GM12878 (cell line): Measurements from ENCODE around the gene SERPINB3. TPM values are rescaled to one million over a fixed set of nuclear protein-coding genes. Genes with fewer than 3 reads are reported as not detected.

Source experiments
- ATAC-seq: fragments of 200-7000 bp; cut with Tn5 transposase; 3 replicates; pipeline ENCODE4 v1.9.1; 2020; ENCODE audit warnings: mild to moderate bottlenecking, moderate library complexity
- BruUV-seq: library from RNA; stranded (reverse); fragments of 400-500 nt; replicated peaks from 2 replicates; lab custom pipeline; 2021; lab: Mats Ljungman, UMichigan
- CTCF ChIA-PET: fragments of 300-600 bp; sonication (Branson Sonifier 250); formaldehyde crosslinking; extraction: SDS; loops from one replicate; lab custom pipeline; 2021; ENCODE audit warnings: inconsistent platforms; lab: Yijun Ruan, JAX
- POLR2A ChIA-PET: fragments of 350-600 bp; formaldehyde crosslinking; extraction: SDS; loops from one replicate; lab custom pipeline; 2021; ENCODE audit warnings: inconsistent platforms; lab: Charles Lee
- RAD21 ChIA-PET: fragments of 300-600 bp; sonication (Branson Sonifier 250); formaldehyde crosslinking; loops from one replicate; lab custom pipeline; 2023; ENCODE audit warnings: antibody characterized with exemption; ENCODE audit not compliant: unreplicated experiment; lab: Charles Lee
- SMC1A ChIA-PET: fragments of 300-600 bp; sonication (Branson Sonifier 250); formaldehyde crosslinking; loops from one replicate; lab custom pipeline; 2023; ENCODE audit not compliant: unreplicated experiment, uncharacterized antibody; lab: Charles Lee
- DNase-seq: peaks from one replicate; pipeline ENCODE4 v3.0.0-alpha.2; 2011; ENCODE audit warnings: low read depth, low spot score
- FAIRE-seq: peaks from 3 replicates; lab custom pipeline; 2011; peaks lifted over from hg19 to GRCh38; lab: Jason Lieb, UNC
- H2AFZ ChIP-seq: 2 replicates; pipeline ENCODE4 v1.6.0; 2011; ENCODE audit warnings: low read depth, low read length, control low read depth; ENCODE audit not compliant: control insufficient read depth
- H3K27ac ChIP-seq: 2 replicates; pipeline ENCODE4 v1.5.1; 2011; ENCODE audit warnings: control low read depth; ENCODE audit not compliant: control insufficient read depth, insufficient read depth
- H3K27me3 ChIP-seq, 2 experiments: replicated peaks in 1 of 2; 2 replicates each; pipeline versions ENCODE4 v1.6.0 to v1.6.1; 2011; ENCODE audit warnings: low read length in 1 of 2; ENCODE audit not compliant: control insufficient read depth in 2 of 2, insufficient read depth in 2 of 2
- H3K36me3 ChIP-seq, 2 experiments: 2 replicates each; pipeline ENCODE4 v1.5.1; 2011; ENCODE audit warnings: low read length in 1 of 2; ENCODE audit not compliant: control insufficient read depth in 2 of 2, insufficient read depth in 2 of 2
- H3K4me1 ChIP-seq: 2 replicates; pipeline ENCODE4 v1.6.1; 2011; ENCODE audit warnings: mild to moderate bottlenecking, low read length, moderate library complexity, mixed read lengths; ENCODE audit not compliant: control insufficient read depth, insufficient read depth
- H3K4me2 ChIP-seq: 2 replicates; pipeline ENCODE4 v1.6.0; 2011; ENCODE audit warnings: control low read depth; ENCODE audit not compliant: control insufficient read depth, insufficient read depth
- H3K4me3 ChIP-seq: fragments of 200-600 bp; sonication (generic); 2 replicates; pipeline ENCODE4 v1.5.1; 2016
- H3K79me2 ChIP-seq: 2 replicates; pipeline ENCODE4 v1.6.0; 2011; ENCODE audit warnings: low read length; ENCODE audit not compliant: control insufficient read depth, insufficient read depth
- H3K9ac ChIP-seq: 2 replicates; pipeline ENCODE4 v1.8.0; 2011; ENCODE audit warnings: low read length, control low read depth, mixed read lengths; ENCODE audit not compliant: control insufficient read depth, insufficient read depth
- H3K9me3 ChIP-seq: replicated peaks from 3 replicates; pipeline ENCODE4 v1.5.1; 2011; ENCODE audit warnings: mild to moderate bottlenecking, low read length; ENCODE audit not compliant: control insufficient read depth, insufficient read depth
- H4K20me1 ChIP-seq: 2 replicates; pipeline ENCODE4 v1.6.0; 2011; ENCODE audit not compliant: control insufficient read depth, insufficient read depth
- CEBPB ChIP-seq, 2 experiments: fragments of 150-350 bp in 1 of 2; IDR thresholded peaks; 2 replicates each; pipeline ENCODE4 v1.6.1; 2012 to 2014; ENCODE audit warnings: low read depth in 2 of 2, low read length in 2 of 2, borderline replicate concordance in 1 of 2, inconsistent platforms in 1 of 2
- FOXK2 ChIP-seq: fragments of 450-650 bp; IDR thresholded peaks from 2 replicates; pipeline ENCODE4 v1.6.1; 2017; ENCODE audit warnings: mild to moderate bottlenecking, moderate library complexity
- MTA2 ChIP-seq: fragments of 450-650 bp; IDR thresholded peaks from 2 replicates; pipeline ENCODE4 v1.6.1; 2016; ENCODE audit warnings: low read depth, mild to moderate bottlenecking, moderate library complexity
- NFIC ChIP-seq: IDR thresholded peaks from 2 replicates; pipeline ENCODE4 v1.6.1; 2012; ENCODE audit warnings: low read depth, mild to moderate bottlenecking, inconsistent platforms, low read length, moderate library complexity
- RUNX3 ChIP-seq: IDR thresholded peaks from 2 replicates; pipeline ENCODE4 v1.6.1; 2012; ENCODE audit warnings: low read length, inconsistent platforms
- SIN3A ChIP-seq: IDR thresholded peaks from 2 replicates; pipeline ENCODE4 v1.6.1; 2012; ENCODE audit warnings: low read depth, low read length, improper control_type of control experiment
- SMAD5 ChIP-seq: IDR thresholded peaks from 2 replicates; pipeline ENCODE4 v1.6.1; 2016; ENCODE audit warnings: antibody characterized with exemption, low read depth
- SPI1 ChIP-seq: IDR thresholded peaks from 2 replicates; pipeline ENCODE4 v1.6.1; 2011; ENCODE audit warnings: low read depth, mild to moderate bottlenecking, low read length, moderate library complexity, borderline replicate concordance; ENCODE audit not compliant: insufficient read depth
- SUPT20H ChIP-seq: IDR thresholded peaks from 2 replicates; pipeline ENCODE4 v1.6.1; 2011; ENCODE audit warnings: low read depth, mild to moderate bottlenecking, low read length, moderate library complexity, borderline replicate concordance; ENCODE audit not compliant: control insufficient read depth
- WGBS: methylation state at CpG from one replicate; pipeline ENCODE4 v1.1.6; 2016; ENCODE audit warnings: low lambda C conversion rate; ENCODE audit not compliant: insufficient replicate concordance, insufficient coverage; ENCODE audit errors: missing lambda C conversion rate; 5-methylcytosine and 5-hydroxymethylcytosine counted together
- in situ Hi-C: fragments of 300-500 bp; cut with MboI; formaldehyde crosslinking; loops from 9 replicates; pipeline ENCODE4 v1.14.3; 2018; ENCODE audit warnings: mixed read lengths
- intact Hi-C: fragments of 100-400 bp; cut with micrococcal nuclease; formaldehyde crosslinking; loops from one replicate; pipeline ENCODE4 v1.14.2; 2022; ENCODE audit not compliant: unreplicated experiment
- polyA plus RNA-seq, 11 experiments: library from polyadenylated mRNA; depleted of rRNA in 4 of 11; unstranded in 6 of 11; stranded (reverse) in 5 of 11; fragments of >200 nt; fragmentation: Nextera tagmentation in 4 of 11; fragmentation: Illumina TruSeq in 1 of 11; extraction: Ambion mirVana in 4 of 11; extraction: Trizol in 1 of 11; gene quantifications; 1 replicate in 1 of 11; 2 replicates in 10 of 11; pipeline versions ENCODE4 v1.2.1 to v1.2.3, GENCODE V29; 2011 to 2016; ENCODE audit warnings: inconsistent platforms in 2 of 11, missing spikeins in 2 of 11, low read depth in 1 of 11
- total RNA-seq, 4 experiments: library from RNA; depleted of rRNA in 3 of 4; stranded (reverse); fragments of >200 nt in 3 of 4; fragmentation: Illumina TruSeq in 1 of 4; extraction: Trizol in 1 of 4; gene quantifications; 2 replicates each; pipeline versions ENCODE4 v1.2.1 to v1.2.3, GENCODE V29; 2013 to 2021
- TF ChIP-seq, protein P1 (sequence below), 3 experiments: IDR thresholded peaks in 2 of 3; conservative IDR thresholded peaks in 1 of 3; 2 replicates each; pipeline ENCODE4 v1.5.1; 2011; ENCODE audit warnings: low read depth in 3 of 3, low read length in 3 of 3, mild to moderate bottlenecking in 3 of 3, control low read depth in 2 of 3, moderate library complexity in 2 of 3, inconsistent platforms in 1 of 3, mixed read lengths in 1 of 3; ENCODE audit not compliant: control insufficient read depth in 2 of 3, insufficient read depth in 1 of 3; ENCODE audit errors: extremely low read depth in 1 of 3
- TF ChIP-seq, protein P2 (sequence below): fragments of 450-650 bp; IDR thresholded peaks from 2 replicates; pipeline ENCODE4 v1.6.1; 2018; ENCODE audit warnings: borderline replicate concordance, mild to moderate bottlenecking; ENCODE audit not compliant: partially characterized antibody
- TF ChIP-seq, protein P3 (sequence below): fragments of 450-650 bp; IDR thresholded peaks from 2 replicates; pipeline ENCODE4 v1.6.1; 2017; ENCODE audit warnings: mild to moderate bottlenecking

SERPINB3 gene
- total and polyA plus RNA-seq, 10 of the 15 experiments (the other 5 are each of a cell fraction or from before 2014, with no cell fraction given) = not detected

DNA sequence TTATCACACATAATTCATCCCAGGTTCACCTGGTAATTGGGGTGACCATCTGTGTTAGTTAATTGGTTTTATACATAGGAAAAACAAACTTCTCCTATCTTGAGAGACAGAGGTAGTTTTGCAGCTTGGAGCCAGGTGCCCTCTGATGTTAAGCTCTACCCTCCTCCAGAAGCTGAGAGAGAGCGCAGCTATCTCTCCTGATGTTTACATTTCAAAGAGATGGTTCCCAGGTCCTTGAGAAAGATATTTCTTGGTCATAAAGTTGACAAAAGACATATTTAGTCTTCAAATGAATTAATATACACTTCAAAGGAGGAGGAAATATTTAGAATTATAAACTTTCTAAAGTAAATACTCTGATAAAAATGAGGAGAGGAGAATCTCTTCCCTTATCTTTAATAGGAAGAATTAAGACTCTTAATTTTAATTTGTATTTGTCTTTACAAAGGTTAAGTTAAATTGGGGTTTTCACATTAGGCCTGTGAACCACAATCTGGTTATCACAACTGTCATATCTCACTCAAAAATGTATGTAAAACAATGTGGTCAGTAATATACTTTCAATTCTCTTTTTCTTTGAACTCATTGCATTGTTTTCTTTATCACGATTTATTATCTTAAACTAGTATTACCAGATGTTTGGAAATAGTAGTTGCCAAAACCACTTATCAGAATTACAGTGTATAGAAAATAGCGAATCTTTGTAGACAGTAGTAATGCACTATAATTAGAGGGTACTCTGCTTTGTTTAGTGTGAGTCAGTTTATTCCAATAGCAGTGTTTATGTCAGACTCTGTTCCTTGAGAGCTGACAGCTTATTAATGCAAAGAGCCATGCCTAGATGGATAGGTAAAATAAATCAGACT, 44.4 kb downstream of the SERPINB3 start:
- intact Hi-C loops = no loop called here
- TF ChIP-seq MTA2 (peak; percentile 41; the same call in 1 of the 2 replicates), SMAD5 (no peak), CEBPB (IDR thresholded peaks at IDR 0.05; ENCODE audit: borderline replicate concordance in 1 of 2, low read depth in 2 of 2, low read length in 2 of 2) (no peak), RUNX3 (peak; percentile 85), SIN3A (no peak), SPI1 (peak; percentile 62; the same call in 1 of the 2 replicates), FOXK2 (no peak), SUPT20H (no peak), NFIC (peak; percentile 39; the same call in 1 of the 2 replicates)
- TF ChIP-seq, protein P1, sequence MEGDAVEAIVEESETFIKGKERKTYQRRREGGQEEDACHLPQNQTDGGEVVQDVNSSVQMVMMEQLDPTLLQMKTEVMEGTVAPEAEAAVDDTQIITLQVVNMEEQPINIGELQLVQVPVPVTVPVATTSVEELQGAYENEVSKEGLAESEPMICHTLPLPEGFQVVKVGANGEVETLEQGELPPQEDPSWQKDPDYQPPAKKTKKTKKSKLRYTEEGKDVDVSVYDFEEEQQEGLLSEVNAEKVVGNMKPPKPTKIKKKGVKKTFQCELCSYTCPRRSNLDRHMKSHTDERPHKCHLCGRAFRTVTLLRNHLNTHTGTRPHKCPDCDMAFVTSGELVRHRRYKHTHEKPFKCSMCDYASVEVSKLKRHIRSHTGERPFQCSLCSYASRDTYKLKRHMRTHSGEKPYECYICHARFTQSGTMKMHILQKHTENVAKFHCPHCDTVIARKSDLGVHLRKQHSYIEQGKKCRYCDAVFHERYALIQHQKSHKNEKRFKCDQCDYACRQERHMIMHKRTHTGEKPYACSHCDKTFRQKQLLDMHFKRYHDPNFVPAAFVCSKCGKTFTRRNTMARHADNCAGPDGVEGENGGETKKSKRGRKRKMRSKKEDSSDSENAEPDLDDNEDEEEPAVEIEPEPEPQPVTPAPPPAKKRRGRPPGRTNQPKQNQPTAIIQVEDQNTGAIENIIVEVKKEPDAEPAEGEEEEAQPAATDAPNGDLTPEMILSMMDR (IDR thresholded peaks at IDR 0.05 in 2 of 3, conservative IDR thresholded peaks at IDR 0.05 in 1 of 3; ENCODE audit: control insufficient read depth in 2 of 3, extremely low read depth in 1 of 3, insufficient read depth in 1 of 3, low read depth in 3 of 3, low read length in 3 of 3) = no peak
- TF ChIP-seq, protein P2, sequence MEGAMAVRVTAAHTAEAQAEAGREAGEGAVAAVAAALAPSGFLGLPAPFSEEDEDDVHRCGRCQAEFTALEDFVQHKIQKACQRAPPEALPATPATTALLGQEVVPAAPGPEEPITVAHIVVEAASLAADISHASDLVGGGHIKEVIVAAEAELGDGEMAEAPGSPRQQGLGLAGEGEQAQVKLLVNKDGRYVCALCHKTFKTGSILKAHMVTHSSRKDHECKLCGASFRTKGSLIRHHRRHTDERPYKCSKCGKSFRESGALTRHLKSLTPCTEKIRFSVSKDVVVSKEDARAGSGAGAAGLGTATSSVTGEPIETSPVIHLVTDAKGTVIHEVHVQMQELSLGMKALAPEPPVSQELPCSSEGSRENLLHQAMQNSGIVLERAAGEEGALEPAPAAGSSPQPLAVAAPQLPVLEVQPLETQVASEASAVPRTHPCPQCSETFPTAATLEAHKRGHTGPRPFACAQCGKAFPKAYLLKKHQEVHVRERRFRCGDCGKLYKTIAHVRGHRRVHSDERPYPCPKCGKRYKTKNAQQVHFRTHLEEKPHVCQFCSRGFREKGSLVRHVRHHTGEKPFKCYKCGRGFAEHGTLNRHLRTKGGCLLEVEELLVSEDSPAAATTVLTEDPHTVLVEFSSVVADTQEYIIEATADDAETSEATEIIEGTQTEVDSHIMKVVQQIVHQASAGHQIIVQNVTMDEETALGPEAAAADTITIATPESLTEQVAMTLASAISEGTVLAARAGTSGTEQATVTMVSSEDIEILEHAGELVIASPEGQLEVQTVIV = no peak
- TF ChIP-seq, protein P3, sequence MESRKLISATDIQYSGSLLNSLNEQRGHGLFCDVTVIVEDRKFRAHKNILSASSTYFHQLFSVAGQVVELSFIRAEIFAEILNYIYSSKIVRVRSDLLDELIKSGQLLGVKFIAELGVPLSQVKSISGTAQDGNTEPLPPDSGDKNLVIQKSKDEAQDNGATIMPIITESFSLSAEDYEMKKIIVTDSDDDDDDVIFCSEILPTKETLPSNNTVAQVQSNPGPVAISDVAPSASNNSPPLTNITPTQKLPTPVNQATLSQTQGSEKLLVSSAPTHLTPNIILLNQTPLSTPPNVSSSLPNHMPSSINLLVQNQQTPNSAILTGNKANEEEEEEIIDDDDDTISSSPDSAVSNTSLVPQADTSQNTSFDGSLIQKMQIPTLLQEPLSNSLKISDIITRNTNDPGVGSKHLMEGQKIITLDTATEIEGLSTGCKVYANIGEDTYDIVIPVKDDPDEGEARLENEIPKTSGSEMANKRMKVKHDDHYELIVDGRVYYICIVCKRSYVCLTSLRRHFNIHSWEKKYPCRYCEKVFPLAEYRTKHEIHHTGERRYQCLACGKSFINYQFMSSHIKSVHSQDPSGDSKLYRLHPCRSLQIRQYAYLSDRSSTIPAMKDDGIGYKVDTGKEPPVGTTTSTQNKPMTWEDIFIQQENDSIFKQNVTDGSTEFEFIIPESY = no peak
- TF ChIP-seq, all 136 proteins: peak for 4
- RAD21 ChIA-PET = no interaction called here
- BruUV-seq = no TSS peak
- Histone ChIP-seq H3K9me3 (no peaks in the 10 kb centered on the region; the same call in 2 of the 3 replicates), H3K36me3 (no peaks in the 10 kb centered on the region), H3K79me2 (no peaks in the 10 kb centered on the region), H2AFZ (no peak overlapping the region), H3K4me1 (no peaks in the 10 kb centered on the region), H3K4me3 (no peak overlapping the region), H3K9ac (no peak overlapping the region), H3K4me2 (no peak overlapping the region; the same call in 1 of the 2 replicates), H3K27ac (no peak overlapping the region), H3K27me3 (no peaks in the 10 kb centered on the region), H4K20me1 (no peaks in the 10 kb centered on the region)
- in situ Hi-C loops = no loop called here
- DNase-seq = no peak
- FAIRE-seq = peak; percentile 72
- SMC1A ChIA-PET = no interaction called here
- POLR2A ChIA-PET = no interaction called here
- CTCF ChIA-PET = no interaction called here
- ATAC-seq = peak; percentile 69
- WGBS = 31% methylated on average over 3 of the region's 3 CpGs
